NK-92 (cell line): ENCODE results near the gene PCDHA12.
"Not testable (repeated sequence)": the region's sequence is repeated elsewhere in the genome, so short reads cannot be mapped to it uniquely, and the experiment has no call there.

Experiments used
- DNase-seq: peaks from one replicate; lab custom pipeline; 2025; ENCODE audit not compliant: unreplicated experiment; lab: John Stamatoyannopoulos, UW

The PCDHA12 gene, protein sequence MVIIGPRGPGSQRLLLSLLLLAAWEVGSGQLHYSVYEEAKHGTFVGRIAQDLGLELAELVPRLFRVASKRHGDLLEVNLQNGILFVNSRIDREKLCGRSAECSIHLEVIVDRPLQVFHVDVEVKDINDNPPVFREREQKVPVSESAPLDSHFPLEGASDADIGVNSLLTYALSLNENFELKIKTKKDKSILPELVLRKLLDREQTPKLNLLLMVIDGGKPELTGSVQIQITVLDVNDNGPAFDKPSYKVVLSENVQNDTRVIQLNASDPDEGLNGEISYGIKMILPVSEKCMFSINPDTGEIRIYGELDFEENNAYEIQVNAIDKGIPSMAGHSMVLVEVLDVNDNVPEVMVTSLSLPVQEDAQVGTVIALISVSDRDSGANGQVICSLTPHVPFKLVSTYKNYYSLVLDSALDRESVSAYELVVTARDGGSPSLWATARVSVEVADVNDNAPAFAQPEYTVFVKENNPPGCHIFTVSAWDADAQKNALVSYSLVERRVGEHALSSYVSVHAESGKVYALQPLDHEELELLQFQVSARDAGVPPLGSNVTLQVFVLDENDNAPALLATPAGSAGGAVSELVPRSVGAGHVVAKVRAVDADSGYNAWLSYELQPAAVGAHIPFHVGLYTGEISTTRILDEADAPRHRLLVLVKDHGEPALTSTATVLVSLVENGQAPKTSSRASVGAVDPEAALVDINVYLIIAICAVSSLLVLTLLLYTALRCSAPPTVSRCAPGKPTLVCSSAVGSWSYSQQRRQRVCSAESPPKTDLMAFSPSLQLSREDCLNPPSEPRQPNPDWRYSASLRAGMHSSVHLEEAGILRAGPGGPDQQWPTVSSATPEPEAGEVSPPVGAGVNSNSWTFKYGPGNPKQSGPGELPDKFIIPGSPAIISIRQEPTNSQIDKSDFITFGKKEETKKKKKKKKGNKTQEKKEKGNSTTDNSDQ

GRCh38 chr5:140875085-140876065 is at the start of gene PCDHA12:
Gene PCDHA12 (plus strand): TSS chr5:140875308. CDS start chr5:140875473, 165 bp downstream.
- DNase-seq, result no peak

- no peak for DNase-seq
Measured at GRCh38 chr5:140827704-140828361, 47.3 kb upstream of the PCDHA12 start, which contains the start of gene PCDHA6. Gene PCDHA6 (plus strand): TSS chr5:140827960. CDS start chr5:140828092, 132 bp downstream.

DNA sequence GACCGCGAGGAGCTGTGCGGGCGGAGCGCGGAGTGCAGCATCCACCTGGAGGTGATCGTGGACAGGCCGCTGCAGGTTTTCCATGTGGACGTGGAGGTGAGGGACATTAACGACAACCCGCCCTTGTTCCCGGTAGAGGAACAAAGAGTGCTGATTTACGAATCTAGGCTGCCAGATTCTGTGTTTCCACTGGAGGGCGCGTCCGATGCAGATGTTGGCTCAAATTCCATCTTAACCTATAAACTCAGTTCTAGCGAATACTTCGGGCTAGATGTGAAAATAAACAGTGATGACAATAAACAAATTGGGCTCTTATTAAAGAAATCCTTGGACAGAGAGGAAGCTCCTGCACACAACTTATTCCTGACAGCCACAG is 46.8 kb upstream of the PCDHA12 start:
- no peak for DNase-seq

DNA sequence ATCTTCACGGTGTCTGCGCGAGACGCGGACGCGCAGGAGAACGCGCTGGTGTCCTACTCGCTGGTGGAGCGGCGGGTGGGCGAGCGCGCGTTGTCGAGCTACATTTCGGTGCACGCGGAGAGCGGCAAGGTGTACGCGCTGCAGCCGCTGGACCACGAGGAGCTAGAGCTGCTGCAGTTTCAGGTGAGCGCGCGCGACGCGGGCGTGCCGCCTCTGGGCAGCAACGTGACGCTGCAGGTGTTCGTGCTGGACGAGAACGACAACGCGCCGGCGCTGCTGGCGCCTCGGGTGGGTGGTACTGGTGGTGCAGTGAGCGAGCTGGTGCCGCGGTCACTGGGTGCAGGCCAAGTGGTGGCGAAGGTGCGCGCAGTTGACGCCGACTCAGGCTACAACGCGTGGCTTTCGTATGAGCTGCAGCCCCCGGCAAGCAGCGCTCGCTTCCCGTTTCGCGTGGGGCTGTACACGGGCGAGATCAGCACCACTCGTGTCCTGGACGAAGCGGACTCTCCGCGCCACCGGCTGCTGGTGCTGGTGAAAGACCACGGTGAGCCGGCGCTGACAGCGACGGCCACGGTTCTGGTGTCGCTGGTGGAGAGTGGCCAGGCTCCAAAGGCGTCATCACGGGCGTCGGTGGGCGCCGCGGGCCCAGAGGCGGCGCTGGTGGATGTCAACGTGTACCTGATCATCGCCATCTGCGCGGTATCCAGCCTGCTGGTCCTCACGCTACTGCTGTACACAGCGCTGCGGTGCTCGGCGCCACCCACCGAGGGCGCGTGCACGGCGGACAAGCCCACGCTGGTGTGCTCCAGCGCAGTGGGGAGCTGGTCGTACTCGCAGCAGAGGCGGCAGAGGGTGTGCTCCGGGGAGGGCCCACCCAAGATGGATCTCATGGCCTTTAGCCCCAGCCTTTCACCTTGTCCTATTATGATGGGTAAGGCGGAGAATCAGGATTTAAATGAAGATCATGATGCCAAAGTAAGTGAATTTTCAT is 45.3 kb upstream of the PCDHA12 start:
- not testable (repeated sequence) for DNase-seq

DNA sequence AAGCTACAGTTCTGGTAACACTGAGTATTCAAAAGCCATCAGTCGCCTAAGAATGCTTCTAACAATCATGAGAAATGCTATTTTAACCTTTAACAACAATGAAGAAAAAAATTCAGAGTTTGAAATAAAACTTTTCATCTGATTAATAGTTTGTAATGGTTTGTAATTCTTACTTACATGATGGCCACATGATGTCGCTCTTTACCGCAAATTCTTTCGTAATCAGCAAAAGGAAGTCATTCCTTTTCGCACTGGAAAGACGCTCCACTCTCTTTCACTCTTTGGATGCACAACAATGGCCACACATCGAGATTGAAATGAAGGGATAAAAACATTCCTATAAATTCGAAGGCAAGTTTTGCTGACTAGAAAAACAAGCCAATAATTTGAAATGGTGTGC is 41.1 kb upstream of the PCDHA12 start, which contains the start of gene PCDHA7:
Gene PCDHA7 (plus strand): TSS at position 277 of the 400 bp plus-strand sequence. CDS start 115 bp downstream, at position 392.
- no peak for DNase-seq

GRCh38 chr5:140834439-140835008 is 40.6 kb upstream of the PCDHA12 start:
- DNase-seq, result not testable (repeated sequence)

DNA sequence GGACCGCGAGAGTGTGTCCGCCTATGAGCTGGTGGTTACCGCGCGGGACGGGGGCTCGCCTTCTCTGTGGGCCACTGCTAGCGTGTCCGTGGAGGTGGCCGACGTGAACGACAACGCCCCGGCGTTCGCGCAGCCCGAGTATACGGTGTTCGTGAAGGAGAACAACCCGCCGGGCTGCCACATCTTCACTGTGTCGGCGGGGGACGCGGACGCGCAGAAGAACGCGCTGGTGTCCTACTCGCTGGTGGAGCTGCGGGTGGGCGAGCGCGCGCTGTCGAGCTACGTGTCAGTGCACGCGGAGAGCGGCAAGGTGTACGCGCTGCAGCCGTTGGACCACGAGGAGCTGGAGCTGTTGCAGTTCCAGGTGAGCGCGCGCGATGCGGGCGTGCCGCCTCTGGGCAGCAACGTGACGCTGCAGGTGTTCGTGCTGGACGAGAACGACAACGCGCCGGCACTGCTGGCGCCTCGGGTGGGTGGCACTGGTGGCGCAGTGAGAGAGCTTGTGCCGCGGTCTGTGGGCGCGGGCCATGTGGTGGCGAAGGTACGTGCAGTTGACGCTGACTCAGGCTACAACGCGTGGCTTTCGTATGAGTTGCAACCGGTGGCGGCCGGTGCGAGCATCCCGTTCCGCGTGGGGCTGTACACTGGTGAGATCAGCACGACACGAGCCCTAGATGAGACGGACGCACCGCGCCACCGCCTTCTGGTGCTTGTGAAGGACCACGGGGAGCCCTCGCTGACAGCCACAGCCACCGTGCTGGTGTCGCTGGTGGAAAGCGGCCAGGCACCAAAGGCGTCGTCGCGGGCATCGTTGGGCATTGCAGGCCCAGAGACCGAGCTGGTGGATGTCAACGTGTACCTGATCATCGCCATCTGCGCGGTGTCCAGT is 39.2 kb upstream of the PCDHA12 start:
- no peak for DNase-seq

- DNase-seq, result no peak
Measured at GRCh38 chr5:140840978-140841962, 33.8 kb upstream of the PCDHA12 start, which contains the start of gene PCDHA8. Gene PCDHA8 (plus strand): TSS chr5:140841187. CDS start chr5:140841322, 135 bp downstream.

DNA sequence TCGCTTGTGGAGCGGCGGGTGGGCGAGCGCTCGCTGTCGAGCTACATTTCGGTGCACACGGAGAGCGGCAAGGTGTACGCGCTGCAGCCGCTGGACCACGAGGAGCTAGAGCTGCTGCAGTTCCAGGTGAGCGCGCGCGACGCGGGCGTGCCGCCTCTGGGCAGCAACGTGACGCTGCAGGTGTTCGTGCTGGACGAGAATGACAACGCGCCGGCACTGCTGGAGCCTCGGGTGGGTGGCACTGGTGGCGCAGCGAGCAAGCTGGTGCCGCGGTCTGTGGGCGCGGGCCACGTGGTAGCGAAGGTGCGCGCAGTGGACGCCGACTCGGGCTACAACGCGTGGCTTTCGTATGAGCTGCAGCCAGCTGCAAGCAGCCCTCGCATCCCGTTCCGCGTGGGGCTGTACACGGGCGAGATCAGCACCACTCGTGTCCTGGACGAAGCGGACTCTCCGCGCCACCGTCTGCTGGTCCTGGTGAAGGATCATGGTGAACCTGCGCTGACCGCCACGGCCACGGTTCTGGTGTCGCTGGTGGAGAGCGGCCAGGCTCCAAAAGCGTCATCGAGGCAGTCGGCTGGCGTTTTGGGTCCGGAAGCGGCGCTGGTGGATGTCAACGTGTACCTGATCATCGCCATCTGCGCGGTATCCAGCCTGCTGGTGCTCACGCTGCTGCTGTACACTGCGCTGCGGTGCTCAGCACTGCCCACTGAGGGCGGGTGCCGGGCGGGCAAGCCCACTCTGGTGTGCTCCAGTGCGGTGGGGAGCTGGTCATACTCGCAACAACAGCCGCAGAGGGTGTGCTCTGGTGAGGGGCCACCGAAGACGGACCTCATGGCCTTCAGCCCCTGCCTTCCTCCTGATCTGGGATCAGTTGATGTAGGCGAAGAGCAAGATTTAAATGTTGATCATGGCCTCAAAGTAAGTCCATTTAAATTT is 32.0 kb upstream of the PCDHA12 start:
- DNase-seq, result no peak

- DNase-seq, result not testable (repeated sequence)
Measured at GRCh38 chr5:140848139-140849102, 26.7 kb upstream of the PCDHA12 start, which contains the start of gene PCDHA9. Gene PCDHA9 (plus strand): TSS chr5:140848382. CDS start chr5:140848496, 114 bp downstream.

- DNase-seq, result not testable (repeated sequence)
Measured at GRCh38 chr5:140849831-140850634, 25.1 kb upstream of the PCDHA12 start.

DNA sequence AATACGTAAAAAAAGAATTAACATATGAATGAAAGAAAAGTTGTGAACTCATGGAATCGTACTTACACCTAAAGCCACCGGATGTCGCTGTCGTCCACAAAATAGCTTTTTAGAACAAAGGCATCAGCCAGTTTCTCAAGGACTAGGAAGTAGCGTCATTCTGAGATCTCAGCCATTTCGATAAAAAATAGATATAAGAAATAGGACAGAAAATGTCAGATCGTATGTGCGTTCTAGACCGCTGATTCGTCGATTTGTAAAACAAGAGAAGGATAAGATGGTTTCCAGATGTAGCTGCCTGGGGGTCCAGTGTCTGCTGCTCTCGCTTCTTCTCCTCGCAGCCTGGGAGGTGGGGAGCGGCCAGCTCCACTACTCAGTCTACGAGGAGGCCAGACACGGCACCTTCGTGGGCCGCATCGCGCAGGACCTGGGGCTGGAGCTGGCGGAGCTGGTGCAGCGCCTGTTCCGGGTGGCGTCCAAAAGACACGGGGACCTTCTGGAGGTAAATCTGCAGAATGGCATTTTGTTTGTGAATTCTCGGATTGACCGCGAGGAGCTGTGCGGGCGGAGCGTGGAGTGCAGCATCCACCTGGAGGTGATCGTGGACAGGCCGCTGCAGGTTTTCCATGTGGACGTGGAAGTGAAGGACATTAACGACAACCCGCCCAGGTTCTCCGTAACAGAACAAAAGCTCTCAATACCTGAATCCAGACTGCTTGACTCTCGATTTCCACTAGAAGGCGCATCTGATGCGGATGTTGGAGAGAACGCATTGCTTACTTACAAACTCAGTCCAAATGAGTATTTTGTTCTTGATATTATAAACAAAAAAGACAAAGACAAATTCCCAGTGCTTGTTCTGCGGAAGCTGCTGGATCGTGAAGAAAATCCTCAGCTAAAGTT is 19.1 kb upstream of the PCDHA12 start, which contains the start of gene PCDHA10:
Gene PCDHA10 (plus strand): TSS at position 126 of the 903 bp plus-strand sequence. CDS start 152 bp downstream, at position 278.
- DNase-seq, result no peak
